A549 (cell line): ENCODE results near the gene PAX3. TPM values are rescaled to one million over a fixed set of nuclear protein-coding genes. Genes with fewer than 3 reads are reported as not detected.

Source experiments
- ATAC-seq, 2 experiments: fragments of 200-7000 bp in 1 of 2; fragments of >200 bp in 1 of 2; cut with Nextera tagmentation in 1 of 2; cut with Tn5 transposase in 1 of 2; 3 replicates each; pipeline versions ENCODE4 v1.8.0 to v1.9.1; 2018 to 2020; ENCODE audit warnings: mild to moderate bottlenecking in 1 of 2, moderate library complexity in 1 of 2
- CTCF ChIA-PET: fragments of 300-600 bp; sonication (Branson Sonifier 250); formaldehyde crosslinking; extraction: SDS; loops from one replicate; lab custom pipeline; 2021; ENCODE audit warnings: antibody characterized with exemption, inconsistent platforms; lab: Yijun Ruan, JAX
- POLR2A ChIA-PET: fragments of 350-600 bp; formaldehyde crosslinking; extraction: SDS; loops from one replicate; lab custom pipeline; 2021; ENCODE audit warnings: antibody characterized with exemption, inconsistent platforms; lab: Yijun Ruan, JAX
- DNase-seq, 2 experiments: peaks; one replicate each; pipeline versions ENCODE4 v3.0.0 to v3.0.0-alpha.2; 2011 to 2016; ENCODE audit warnings: low read depth in 1 of 2, low spot score in 1 of 2
- FAIRE-seq: peaks from 2 replicates; lab custom pipeline; 2011; peaks lifted over from hg19 to GRCh38; lab: Jason Lieb, UNC
- H3K27ac ChIP-seq, 2 experiments: fragments of >200 bp; sonication (Bioruptor Twin); formaldehyde crosslinking; 3 replicates each; pipeline ENCODE4 v1.5.1; 2016 to 2017
- H3K4me1 ChIP-seq: fragments of >200 bp; sonication (Bioruptor Twin); formaldehyde crosslinking; 3 replicates; pipeline ENCODE4 v1.6.1; 2016
- H3K4me2 ChIP-seq: fragments of >200 bp; sonication (Bioruptor Twin); formaldehyde crosslinking; 3 replicates; pipeline ENCODE4 v1.6.1; 2016
- H3K4me3 ChIP-seq: fragments of >200 bp; sonication (Bioruptor Twin); formaldehyde crosslinking; 3 replicates; pipeline ENCODE4 v1.5.1; 2016
- H3K9me3 ChIP-seq: fragments of >200 bp; sonication (Bioruptor Twin); formaldehyde crosslinking; 3 replicates; pipeline ENCODE4 v1.6.1; 2016
- CBX2 ChIP-seq: fragments of 200-600 bp; sonication (generic); IDR thresholded peaks from 2 replicates; pipeline ENCODE4 v1.6.1; 2016; ENCODE audit warnings: low read depth, mild to moderate bottlenecking, borderline replicate concordance
- CEBPB ChIP-seq, 2 experiments: fragments of >200 bp in 1 of 2; sonication (Bioruptor Twin) in 1 of 2; formaldehyde crosslinking in 1 of 2; IDR thresholded peaks; 2 replicates each; pipeline ENCODE4 v1.6.1; 2012 to 2016
- CHD2 ChIP-seq: fragments of 150-350 bp; IDR thresholded peaks from 2 replicates; pipeline ENCODE4 v1.6.1; 2014; ENCODE audit warnings: low read length; ENCODE audit not compliant: partially characterized antibody
- ELK1 ChIP-seq: fragments of 150-350 bp; IDR thresholded peaks from 2 replicates; pipeline ENCODE4 v1.6.1; 2014; ENCODE audit warnings: low read depth, mild to moderate bottlenecking, low read length
- ESRRA ChIP-seq: fragments of 150-350 bp; IDR thresholded peaks from 2 replicates; pipeline ENCODE4 v1.6.1; 2014; ENCODE audit warnings: mild to moderate bottlenecking, low read length, borderline replicate concordance
- FOSB ChIP-seq: fragments of 250-450 bp; sonication (Bioruptor Pico); IDR thresholded peaks from 2 replicates; pipeline ENCODE4 v1.5.0; 2020; ENCODE audit warnings: mild to moderate bottlenecking, moderate library complexity
- FOSL2 ChIP-seq, 2 experiments: fragments of 450-650 bp in 1 of 2; fragments of >200 bp in 1 of 2; sonication (Bioruptor Twin) in 1 of 2; formaldehyde crosslinking; IDR thresholded peaks; 2 replicates each; pipeline versions ENCODE4 v1.5.0 to v1.6.1; 2016 to 2020; ENCODE audit warnings: mild to moderate bottlenecking in 1 of 2, moderate library complexity in 1 of 2
- HDAC2 ChIP-seq: fragments of 200-600 bp; sonication (generic); IDR thresholded peaks from 2 replicates; pipeline ENCODE4 v1.6.1; 2016
- HES2 ChIP-seq: fragments of >200 bp; sonication (Bioruptor Twin); formaldehyde crosslinking; IDR thresholded peaks from 2 replicates; pipeline ENCODE4 v1.6.1; 2016
- JUNB ChIP-seq: fragments of >200 bp; sonication (Bioruptor Twin); formaldehyde crosslinking; IDR thresholded peaks from 2 replicates; pipeline ENCODE4 v1.6.1; 2016
- KDM1A ChIP-seq: fragments of 200-600 bp; sonication (generic); IDR thresholded peaks from 2 replicates; pipeline ENCODE4 v1.6.1; 2016; ENCODE audit warnings: low read depth, mild to moderate bottlenecking
- KDM5A ChIP-seq: fragments of 200-600 bp; sonication (generic); IDR thresholded peaks from 2 replicates; pipeline ENCODE4 v1.6.1; 2016; ENCODE audit warnings: antibody characterized with exemption, mild to moderate bottlenecking
- MAFK ChIP-seq: fragments of 450-650 bp; IDR thresholded peaks from 2 replicates; pipeline ENCODE4 v1.6.1; 2014; ENCODE audit not compliant: partially characterized antibody
- MAX ChIP-seq: IDR thresholded peaks from 2 replicates; pipeline ENCODE4 v1.6.1; 2012
- NPAS2 ChIP-seq: fragments of 250-450 bp; sonication (Bioruptor Pico); IDR thresholded peaks from 2 replicates; pipeline ENCODE4 v1.8.0; 2022; ENCODE audit warnings: mild to moderate bottlenecking, moderate library complexity, borderline replicate concordance
- POLR2A ChIP-seq: IDR thresholded peaks from 2 replicates; pipeline ENCODE4 v1.6.1; 2012; ENCODE audit warnings: mild to moderate bottlenecking, low read length
- RARB ChIP-seq: fragments of 250-450 bp; sonication (Bioruptor Pico); IDR thresholded peaks from 2 replicates; pipeline ENCODE4 v1.8.0; 2021; ENCODE audit warnings: mild to moderate bottlenecking, moderate library complexity
- RNF2 ChIP-seq: fragments of 200-600 bp; sonication (generic); IDR thresholded peaks from 2 replicates; pipeline ENCODE4 v1.6.1; 2016; ENCODE audit warnings: low read depth, mild to moderate bottlenecking, antibody characterized with exemption, moderate library complexity, borderline replicate concordance
- ZNF302 ChIP-seq: fragments of 250-450 bp; sonication (Bioruptor Pico); IDR thresholded peaks from 2 replicates; pipeline ENCODE4 v1.9.0; 2021; ENCODE audit warnings: inconsistent platforms, mild to moderate bottlenecking, moderate library complexity
- WGBS: methylation state at CpG from one replicate; pipeline ENCODE4 v1.1.6; 2017; ENCODE audit errors: missing lambda C conversion rate; 5-methylcytosine and 5-hydroxymethylcytosine counted together
- polyA plus RNA-seq, 4 experiments: library from polyadenylated mRNA; depleted of rRNA in 3 of 4; stranded (reverse); fragments of >200 nt; fragmentation: RNase III in 1 of 4; extraction: RNeasy Plus Mini Kit Qiagen cat#74134 plus additional on column Dnase treatment in 1 of 4; gene quantifications; 2 replicates in 3 of 4; 3 replicates in 1 of 4; pipeline ENCODE4 v1.2.3, GENCODE V29; 2011 to 2017
- TF ChIP-seq, protein P1 (sequence below): fragments of 450-650 bp; IDR thresholded peaks from 2 replicates; pipeline ENCODE4 v1.6.1; 2014; ENCODE audit warnings: antibody characterized with exemption
- TF ChIP-seq, protein P2 (sequence below): fragments of 200-600 bp; sonication (generic); IDR thresholded peaks from 2 replicates; pipeline ENCODE4 v1.6.1; 2016; ENCODE audit warnings: antibody characterized with exemption, mild to moderate bottlenecking, moderate library complexity
- TF ChIP-seq, protein P3 (sequence below): fragments of 250-450 bp; sonication (Bioruptor Pico); IDR thresholded peaks from 2 replicates; pipeline ENCODE4 v1.5.0; 2021; ENCODE audit warnings: mild to moderate bottlenecking, moderate library complexity, borderline replicate concordance
- TF ChIP-seq, protein P4 (sequence below): fragments of >200 bp; sonication (Bioruptor Twin); formaldehyde crosslinking; IDR thresholded peaks from 3 replicates; pipeline ENCODE4 v1.6.1; 2016

PAX3 gene
- polyA plus RNA-seq, 2 of the 4 experiments (the other 2 are of a cell fraction): not detected

- CTCF ChIA-PET: interaction anchor here (0.6 kb wide), 1 partner anchor 727 kb away, joined by 4 read pairs; no protein-coding TSS in a partner anchor
- TF ChIP-seq MAX (no peak), JUNB (no peak), RARB (no peak), CHD2 (no peak), MAFK (no peak), FOSB (no peak), ELK1 (no peak), HES2 (no peak), CEBPB (IDR thresholded peaks at IDR 0.05) (no peak)
- TF ChIP-seq, protein P1, sequence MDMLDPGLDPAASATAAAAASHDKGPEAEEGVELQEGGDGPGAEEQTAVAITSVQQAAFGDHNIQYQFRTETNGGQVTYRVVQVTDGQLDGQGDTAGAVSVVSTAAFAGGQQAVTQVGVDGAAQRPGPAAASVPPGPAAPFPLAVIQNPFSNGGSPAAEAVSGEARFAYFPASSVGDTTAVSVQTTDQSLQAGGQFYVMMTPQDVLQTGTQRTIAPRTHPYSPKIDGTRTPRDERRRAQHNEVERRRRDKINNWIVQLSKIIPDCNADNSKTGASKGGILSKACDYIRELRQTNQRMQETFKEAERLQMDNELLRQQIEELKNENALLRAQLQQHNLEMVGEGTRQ: no peak
- TF ChIP-seq, protein P2, sequence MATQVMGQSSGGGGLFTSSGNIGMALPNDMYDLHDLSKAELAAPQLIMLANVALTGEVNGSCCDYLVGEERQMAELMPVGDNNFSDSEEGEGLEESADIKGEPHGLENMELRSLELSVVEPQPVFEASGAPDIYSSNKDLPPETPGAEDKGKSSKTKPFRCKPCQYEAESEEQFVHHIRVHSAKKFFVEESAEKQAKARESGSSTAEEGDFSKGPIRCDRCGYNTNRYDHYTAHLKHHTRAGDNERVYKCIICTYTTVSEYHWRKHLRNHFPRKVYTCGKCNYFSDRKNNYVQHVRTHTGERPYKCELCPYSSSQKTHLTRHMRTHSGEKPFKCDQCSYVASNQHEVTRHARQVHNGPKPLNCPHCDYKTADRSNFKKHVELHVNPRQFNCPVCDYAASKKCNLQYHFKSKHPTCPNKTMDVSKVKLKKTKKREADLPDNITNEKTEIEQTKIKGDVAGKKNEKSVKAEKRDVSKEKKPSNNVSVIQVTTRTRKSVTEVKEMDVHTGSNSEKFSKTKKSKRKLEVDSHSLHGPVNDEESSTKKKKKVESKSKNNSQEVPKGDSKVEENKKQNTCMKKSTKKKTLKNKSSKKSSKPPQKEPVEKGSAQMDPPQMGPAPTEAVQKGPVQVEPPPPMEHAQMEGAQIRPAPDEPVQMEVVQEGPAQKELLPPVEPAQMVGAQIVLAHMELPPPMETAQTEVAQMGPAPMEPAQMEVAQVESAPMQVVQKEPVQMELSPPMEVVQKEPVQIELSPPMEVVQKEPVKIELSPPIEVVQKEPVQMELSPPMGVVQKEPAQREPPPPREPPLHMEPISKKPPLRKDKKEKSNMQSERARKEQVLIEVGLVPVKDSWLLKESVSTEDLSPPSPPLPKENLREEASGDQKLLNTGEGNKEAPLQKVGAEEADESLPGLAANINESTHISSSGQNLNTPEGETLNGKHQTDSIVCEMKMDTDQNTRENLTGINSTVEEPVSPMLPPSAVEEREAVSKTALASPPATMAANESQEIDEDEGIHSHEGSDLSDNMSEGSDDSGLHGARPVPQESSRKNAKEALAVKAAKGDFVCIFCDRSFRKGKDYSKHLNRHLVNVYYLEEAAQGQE: no peak
- FAIRE-seq: no peak
- H3K4me3 ChIP-seq: no peak overlapping the region
- H3K9me3 ChIP-seq: no peaks in the 10 kb centered on the region
- no peak for DNase-seq
- ATAC-seq: no peak
- H3K27ac ChIP-seq: no peak overlapping the region
- H3K4me2 ChIP-seq: no peak overlapping the region
- 7% methylated on average over 4 of the region's 4 CpGs for WGBS
- POLR2A ChIA-PET: no interaction called here
- H3K4me1 ChIP-seq: no peaks in the 10 kb centered on the region
These were observed 70.7 kb downstream of the PAX3 start for GRCh38 chr2:222228054-222228453.

GRCh38 chr2:222218786-222219185, 80.0 kb downstream of the PAX3 start:
- CTCF ChIA-PET: interaction anchor here (0.6 kb wide), 1 partner anchor 109 kb away, joined by 3 read pairs; no protein-coding TSS in a partner anchor
- ATAC-seq (no peak), DNase-seq (no peak), FAIRE-seq (no peak)
- H3K4me2 ChIP-seq: no peak overlapping the region
- H3K4me3 ChIP-seq: no peak overlapping the region
- 1% methylated on average over 6 of the region's 6 CpGs for WGBS
- H3K4me1 ChIP-seq: no peaks in the 10 kb centered on the region
- no peak overlapping the region for H3K27ac ChIP-seq
- H3K9me3 ChIP-seq: no peaks in the 10 kb centered on the region
- TF ChIP-seq HES2: no peak
- TF ChIP-seq CHD2: no peak
- TF ChIP-seq HDAC2: no peak
- no peak for TF ChIP-seq RNF2
- no peak for TF ChIP-seq MAX
- TF ChIP-seq FOSL2 (IDR thresholded peaks at IDR 0.05): no peak
- TF ChIP-seq FOSL2 (CRISPR knock-in tag; IDR thresholded peaks at IDR 0.05): no peak
- POLR2A ChIA-PET: no interaction called here

GRCh38 chr2:222217712-222218111, 81.1 kb downstream of the PAX3 start:
- CTCF ChIA-PET: no interaction called here
- POLR2A ChIA-PET: no interaction called here
- DNase-seq (no peak), ATAC-seq (no peak), FAIRE-seq (no peak)
- H3K4me2 ChIP-seq: no peak overlapping the region
- H3K4me1 ChIP-seq: no peaks in the 10 kb centered on the region
- H3K9me3 ChIP-seq: no peaks in the 10 kb centered on the region
- no peak for TF ChIP-seq NPAS2
- no peak for TF ChIP-seq HES2
- no peak for TF ChIP-seq CEBPB (IDR thresholded peaks at IDR 0.05)
- no peak for TF ChIP-seq ZNF302 (CRISPR knock-in tag)
- no peak for TF ChIP-seq CBX2
- TF ChIP-seq POLR2A: no peak
- TF ChIP-seq, protein P3, sequence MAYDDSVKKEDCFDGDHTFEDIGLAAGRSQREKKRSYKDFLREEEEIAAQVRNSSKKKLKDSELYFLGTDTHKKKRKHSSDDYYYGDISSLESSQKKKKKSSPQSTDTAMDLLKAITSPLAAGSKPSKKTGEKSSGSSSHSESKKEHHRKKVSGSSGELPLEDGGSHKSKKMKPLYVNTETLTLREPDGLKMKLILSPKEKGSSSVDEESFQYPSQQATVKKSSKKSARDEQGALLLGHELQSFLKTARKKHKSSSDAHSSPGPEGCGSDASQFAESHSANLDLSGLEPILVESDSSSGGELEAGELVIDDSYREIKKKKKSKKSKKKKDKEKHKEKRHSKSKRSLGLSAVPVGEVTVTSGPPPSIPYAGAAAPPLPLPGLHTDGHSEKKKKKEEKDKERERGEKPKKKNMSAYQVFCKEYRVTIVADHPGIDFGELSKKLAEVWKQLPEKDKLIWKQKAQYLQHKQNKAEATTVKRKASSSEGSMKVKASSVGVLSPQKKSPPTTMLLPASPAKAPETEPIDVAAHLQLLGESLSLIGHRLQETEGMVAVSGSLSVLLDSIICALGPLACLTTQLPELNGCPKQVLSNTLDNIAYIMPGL (CRISPR knock-in tag): no peak
- TF ChIP-seq KDM5A: no peak
- TF ChIP-seq KDM1A: no peak
- TF ChIP-seq FOSL2 (IDR thresholded peaks at IDR 0.05): no peak
- TF ChIP-seq FOSL2 (CRISPR knock-in tag; IDR thresholded peaks at IDR 0.05): no peak
- no peak for TF ChIP-seq ESRRA
- TF ChIP-seq, protein P4, sequence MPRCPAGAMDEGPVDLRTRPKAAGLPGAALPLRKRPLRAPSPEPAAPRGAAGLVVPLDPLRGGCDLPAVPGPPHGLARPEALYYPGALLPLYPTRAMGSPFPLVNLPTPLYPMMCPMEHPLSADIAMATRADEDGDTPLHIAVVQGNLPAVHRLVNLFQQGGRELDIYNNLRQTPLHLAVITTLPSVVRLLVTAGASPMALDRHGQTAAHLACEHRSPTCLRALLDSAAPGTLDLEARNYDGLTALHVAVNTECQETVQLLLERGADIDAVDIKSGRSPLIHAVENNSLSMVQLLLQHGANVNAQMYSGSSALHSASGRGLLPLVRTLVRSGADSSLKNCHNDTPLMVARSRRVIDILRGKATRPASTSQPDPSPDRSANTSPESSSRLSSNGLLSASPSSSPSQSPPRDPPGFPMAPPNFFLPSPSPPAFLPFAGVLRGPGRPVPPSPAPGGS: no peak
- 0% methylated on average over 1 of the region's 1 CpG for WGBS
- no peak overlapping the region for H3K4me3 ChIP-seq
- no peak overlapping the region for H3K27ac ChIP-seq
